GM12878 (cell line): Measurements from ENCODE around the gene AIG1. TPM values are rescaled to one million over a fixed set of nuclear protein-coding genes. Genes with fewer than 3 reads are reported as not detected.

Experiments
- ATAC-seq: fragments of 200-7000 bp; cut with Tn5 transposase; 3 replicates; pipeline ENCODE4 v1.9.1; 2020; ENCODE audit warnings: mild to moderate bottlenecking, moderate library complexity
- BruUV-seq: library from RNA; stranded (reverse); fragments of 400-500 nt; replicated peaks from 2 replicates; lab custom pipeline; 2021; lab: Mats Ljungman, UMichigan
- CTCF ChIA-PET: fragments of 300-600 bp; sonication (Branson Sonifier 250); formaldehyde crosslinking; extraction: SDS; loops from one replicate; lab custom pipeline; 2021; ENCODE audit warnings: inconsistent platforms; lab: Yijun Ruan, JAX
- POLR2A ChIA-PET: fragments of 350-600 bp; formaldehyde crosslinking; extraction: SDS; loops from one replicate; lab custom pipeline; 2021; ENCODE audit warnings: inconsistent platforms; lab: Charles Lee
- RAD21 ChIA-PET: fragments of 300-600 bp; sonication (Branson Sonifier 250); formaldehyde crosslinking; loops from one replicate; lab custom pipeline; 2023; ENCODE audit warnings: antibody characterized with exemption; ENCODE audit not compliant: unreplicated experiment; lab: Charles Lee
- SMC1A ChIA-PET: fragments of 300-600 bp; sonication (Branson Sonifier 250); formaldehyde crosslinking; loops from one replicate; lab custom pipeline; 2023; ENCODE audit not compliant: unreplicated experiment, uncharacterized antibody; lab: Charles Lee
- DNase-seq: peaks from one replicate; pipeline ENCODE4 v3.0.0-alpha.2; 2011; ENCODE audit warnings: low read depth, low spot score
- FAIRE-seq: peaks from 3 replicates; lab custom pipeline; 2011; peaks lifted over from hg19 to GRCh38; lab: Jason Lieb, UNC
- H2AFZ ChIP-seq: 2 replicates; pipeline ENCODE4 v1.6.0; 2011; ENCODE audit warnings: low read depth, low read length, control low read depth; ENCODE audit not compliant: control insufficient read depth
- H3K27ac ChIP-seq: 2 replicates; pipeline ENCODE4 v1.5.1; 2011; ENCODE audit warnings: control low read depth; ENCODE audit not compliant: control insufficient read depth, insufficient read depth
- H3K27me3 ChIP-seq, 2 experiments: replicated peaks in 1 of 2; 2 replicates each; pipeline versions ENCODE4 v1.6.0 to v1.6.1; 2011; ENCODE audit warnings: low read length in 1 of 2; ENCODE audit not compliant: control insufficient read depth in 2 of 2, insufficient read depth in 2 of 2
- H3K36me3 ChIP-seq, 2 experiments: 2 replicates each; pipeline ENCODE4 v1.5.1; 2011; ENCODE audit warnings: low read length in 1 of 2; ENCODE audit not compliant: control insufficient read depth in 2 of 2, insufficient read depth in 2 of 2
- H3K4me1 ChIP-seq: 2 replicates; pipeline ENCODE4 v1.6.1; 2011; ENCODE audit warnings: mild to moderate bottlenecking, low read length, moderate library complexity, mixed read lengths; ENCODE audit not compliant: control insufficient read depth, insufficient read depth
- H3K4me2 ChIP-seq: 2 replicates; pipeline ENCODE4 v1.6.0; 2011; ENCODE audit warnings: control low read depth; ENCODE audit not compliant: control insufficient read depth, insufficient read depth
- H3K4me3 ChIP-seq: fragments of 200-600 bp; sonication (generic); 2 replicates; pipeline ENCODE4 v1.5.1; 2016
- H3K79me2 ChIP-seq: 2 replicates; pipeline ENCODE4 v1.6.0; 2011; ENCODE audit warnings: low read length; ENCODE audit not compliant: control insufficient read depth, insufficient read depth
- H3K9ac ChIP-seq: 2 replicates; pipeline ENCODE4 v1.8.0; 2011; ENCODE audit warnings: low read length, control low read depth, mixed read lengths; ENCODE audit not compliant: control insufficient read depth, insufficient read depth
- H3K9me3 ChIP-seq: replicated peaks from 3 replicates; pipeline ENCODE4 v1.5.1; 2011; ENCODE audit warnings: mild to moderate bottlenecking, low read length; ENCODE audit not compliant: control insufficient read depth, insufficient read depth
- H4K20me1 ChIP-seq: 2 replicates; pipeline ENCODE4 v1.6.0; 2011; ENCODE audit not compliant: control insufficient read depth, insufficient read depth
- ATF7 ChIP-seq: fragments of 450-650 bp; IDR thresholded peaks from 2 replicates; pipeline ENCODE4 v1.6.1; 2016; ENCODE audit warnings: low read depth, mild to moderate bottlenecking
- CEBPZ ChIP-seq: fragments of 150-350 bp; IDR thresholded peaks from 2 replicates; pipeline ENCODE4 v1.6.1; 2016; ENCODE audit warnings: low read depth, low read length
- EP300 ChIP-seq, 2 experiments: fragments of 150-350 bp in 1 of 2; IDR thresholded peaks; 2 replicates each; pipeline ENCODE4 v1.6.1; 2011 to 2012; ENCODE audit warnings: low read depth in 2 of 2, low read length in 2 of 2, borderline replicate concordance in 1 of 2, improper control_type of control experiment in 1 of 2, inconsistent platforms in 1 of 2; ENCODE audit not compliant: control insufficient read depth in 1 of 2
- MLLT1 ChIP-seq: fragments of 450-650 bp; IDR thresholded peaks from 2 replicates; pipeline ENCODE4 v1.6.1; 2016; ENCODE audit warnings: mild to moderate bottlenecking
- MYC ChIP-seq: IDR thresholded peaks from 2 replicates; pipeline ENCODE4 v1.6.1; 2011; ENCODE audit warnings: mild to moderate bottlenecking, low read length, moderate library complexity, inconsistent platforms; ENCODE audit not compliant: insufficient read depth, insufficient replicate concordance, insufficient read length, severe bottlenecking
- NFYA ChIP-seq: IDR thresholded peaks from 2 replicates; pipeline ENCODE4 v1.6.1; 2011; ENCODE audit warnings: low read depth, mild to moderate bottlenecking, low read length, improper control_type of control experiment, borderline replicate concordance
- NFYB ChIP-seq: IDR thresholded peaks from 2 replicates; pipeline ENCODE4 v1.6.1; 2011; ENCODE audit warnings: low read depth, mild to moderate bottlenecking, low read length, improper control_type of control experiment, moderate library complexity; ENCODE audit not compliant: insufficient read depth
- REST ChIP-seq: IDR thresholded peaks from 2 replicates; pipeline ENCODE4 v1.6.1; 2012; ENCODE audit warnings: mild to moderate bottlenecking, low read depth, low read length
- TCF12 ChIP-seq: IDR thresholded peaks from 2 replicates; pipeline ENCODE4 v1.6.1; 2011; ENCODE audit warnings: low read depth, mild to moderate bottlenecking, low read length
- USF2 ChIP-seq: IDR thresholded peaks from 2 replicates; pipeline ENCODE4 v1.6.1; 2011; ENCODE audit warnings: low read depth, low read length, improper control_type of control experiment, borderline replicate concordance
- WGBS: methylation state at CpG from one replicate; pipeline ENCODE4 v1.1.6; 2016; ENCODE audit warnings: low lambda C conversion rate; ENCODE audit not compliant: insufficient replicate concordance, insufficient coverage; ENCODE audit errors: missing lambda C conversion rate; 5-methylcytosine and 5-hydroxymethylcytosine counted together
- in situ Hi-C: fragments of 300-500 bp; cut with MboI; formaldehyde crosslinking; loops from 9 replicates; pipeline ENCODE4 v1.14.3; 2018; ENCODE audit warnings: mixed read lengths
- intact Hi-C: fragments of 100-400 bp; cut with micrococcal nuclease; formaldehyde crosslinking; loops from one replicate; pipeline ENCODE4 v1.14.2; 2022; ENCODE audit not compliant: unreplicated experiment
- polyA plus RNA-seq, 11 experiments: library from polyadenylated mRNA; depleted of rRNA in 4 of 11; unstranded in 6 of 11; stranded (reverse) in 5 of 11; fragments of >200 nt; fragmentation: Nextera tagmentation in 4 of 11; fragmentation: Illumina TruSeq in 1 of 11; extraction: Ambion mirVana in 4 of 11; extraction: Trizol in 1 of 11; gene quantifications; 1 replicate in 1 of 11; 2 replicates in 10 of 11; pipeline versions ENCODE4 v1.2.1 to v1.2.3, GENCODE V29; 2011 to 2016; ENCODE audit warnings: inconsistent platforms in 2 of 11, missing spikeins in 2 of 11, low read depth in 1 of 11
- total RNA-seq, 4 experiments: library from RNA; depleted of rRNA in 3 of 4; stranded (reverse); fragments of >200 nt in 3 of 4; fragmentation: Illumina TruSeq in 1 of 4; extraction: Trizol in 1 of 4; gene quantifications; 2 replicates each; pipeline versions ENCODE4 v1.2.1 to v1.2.3, GENCODE V29; 2013 to 2021

The AIG1 gene
- total and polyA plus RNA-seq, 10 of the 15 experiments (the other 5 are each of a cell fraction or from before 2014, with no cell fraction given), result 27.0 to 74.5 (median 36.4) TPM

- no peaks in the 10 kb centered on the region; a peak in 1 of 4 replicates for H3K27me3 ChIP-seq
- no peak for ATAC-seq
- no peak for DNase-seq
- H4K20me1 ChIP-seq, result no peaks in the 10 kb centered on the region; the same call in 1 of the 2 replicates
- no TSS peak for BruUV-seq
- H2AFZ ChIP-seq, result no peak overlapping the region
- no peak overlapping the region for H3K9ac ChIP-seq
- POLR2A ChIA-PET, result no interaction called here
- H3K27ac ChIP-seq, result no peak overlapping the region
- SMC1A ChIA-PET, result interaction anchor here (0.6 to 1.2 kb wide), 2 partner anchors 67 to 594 kb away, joined by 3 read pairs; no protein-coding TSS in a partner anchor
- CTCF ChIA-PET, result no interaction called here
- no peak for FAIRE-seq
- in situ Hi-C loops, result no loop called here
- H3K4me1 ChIP-seq, result no peaks in the 10 kb centered on the region
- intact Hi-C loops, result no loop called here
- H3K4me2 ChIP-seq, result no peak overlapping the region
- 98% methylated on average over 5 of the region's 5 CpGs for WGBS
- no peaks in the 10 kb centered on the region for H3K36me3 ChIP-seq
- RAD21 ChIA-PET, result no interaction called here
- H3K4me3 ChIP-seq, result no peak overlapping the region
- H3K79me2 ChIP-seq, result no peaks in the 10 kb centered on the region
- no peaks in the 10 kb centered on the region for H3K9me3 ChIP-seq
- no peak for TF ChIP-seq NFYB
- no peak for TF ChIP-seq MYC
- no peak for TF ChIP-seq EP300 (IDR thresholded peaks at IDR 0.05; ENCODE audit: borderline replicate concordance in 1 of 2, control insufficient read depth in 1 of 2, low read depth in 2 of 2, low read length in 2 of 2)
- no peak for TF ChIP-seq CEBPZ
- no peak for TF ChIP-seq USF2
- TF ChIP-seq NFYA, result no peak
- TF ChIP-seq TCF12, result no peak
- no peak for TF ChIP-seq ATF7
- no peak for TF ChIP-seq MLLT1
- TF ChIP-seq REST, result no peak
These were observed 225.6 kb downstream of the AIG1 start for GRCh38 chr6:143286251-143286795.
